Measurements from ENCODE around the gene PTPRJ. TPM values are rescaled to one million over a fixed set of nuclear protein-coding genes. Genes with fewer than 3 reads are reported as not detected.

Gene PTPRJ
- total and polyA plus RNA-seq, 2 donors (not counting 3 experiments of a cell fraction or from before 2014, with no cell fraction given), result 3.1 to 7.7 TPM

- Histone ChIP-seq H4K20me1 (replicated peaks; ENCODE audit: control insufficient read depth, extremely low read depth, insufficient read depth, low read length) (no peaks in the 10 kb centered on the region), H2AFZ (ENCODE audit: low read depth, low read length) (no peak overlapping the region), H3K9ac (replicated peaks; ENCODE audit: extremely low read depth, insufficient read depth, low read length) (no peak overlapping the region), H3K36me3 (ENCODE audit: control insufficient read depth in 2 of 2, extremely low read depth in 1 of 2, insufficient read depth in 2 of 2, low read length in 2 of 2) (peaks cover 0 to 4% of the 10 kb centered on the region in 2 experiments), H3K4me2 (ENCODE audit: insufficient read depth, low read length) (no peak overlapping the region), H3K27ac (ENCODE audit: insufficient read depth, low read depth, low read length) (no peak overlapping the region), H3K27me3 (ENCODE audit: control insufficient read depth in 2 of 2, insufficient read depth in 2 of 2, low read length in 2 of 2) (no peaks in the 10 kb centered on the region), H3K9me1 (replicated peaks; ENCODE audit: control insufficient read depth, extremely low read depth, insufficient read depth, low read length) (no peaks in the 10 kb centered on the region), H3K9me3 (replicated peaks; ENCODE audit: control insufficient read depth, insufficient read depth, low read length) (no peaks in the 10 kb centered on the region), H3K4me1 (ENCODE audit: control insufficient read depth, extremely low read depth, insufficient read depth, low read length) (no peaks in the 10 kb centered on the region), H3K4me3 (replicated peaks in 1 of 3; ENCODE audit: insufficient read depth in 1 of 3, low read depth in 1 of 3, low read length in 3 of 3) (no peak overlapping the region), H3K79me2 (ENCODE audit: control insufficient read depth, insufficient read depth, low read length) (no peaks in the 10 kb centered on the region)
- dilution Hi-C loops (cut with MboI; ENCODE audit: extremely low pct_ligation_motif_present, low sequenced_read_pairs) (no loop called here), intact Hi-C loops (cut with micrococcal nuclease) (no loop called here)
- FAIRE-seq, result no peak
- no TSS peak for BruUV-seq (replicated peaks)
- ChIA-PET POLR2A (no interaction called here), CTCF (interaction anchor here (1.5 kb wide), 1 partner anchor 30 kb away, joined by 4 read pairs; no protein-coding TSS in a partner anchor)
- TF ChIP-seq JUN (IDR thresholded peaks at IDR 0.05; ENCODE audit: borderline replicate concordance, insufficient read depth, insufficient read length, low read depth), result no peak
- no peak for TF ChIP-seq FOS (IDR thresholded peaks at IDR 0.05; ENCODE audit: borderline replicate concordance, insufficient read depth, low read length)
- no peak for TF ChIP-seq EZH2 (IDR thresholded peaks at IDR 0.05; ENCODE audit: borderline replicate concordance, low read depth, low read length, severe bottlenecking)
- TF ChIP-seq CTCF (IDR thresholded peaks at IDR 0.05; ENCODE audit: extremely low read depth in 1 of 2, insufficient read depth in 1 of 2, low read depth in 1 of 2, low read length in 2 of 2), result no peak
- no peak for TF ChIP-seq POLR2AphosphoS5 (IDR thresholded peaks at IDR 0.05; ENCODE audit: insufficient read depth, low read depth, low read length)
- no peak for TF ChIP-seq MAX (IDR thresholded peaks at IDR 0.05; ENCODE audit: insufficient read depth, insufficient read length)
- TF ChIP-seq GATA2 (IDR thresholded peaks at IDR 0.05; ENCODE audit: insufficient read depth, insufficient read length, low read depth, low read length), result no peak
- no peak for TF ChIP-seq MYC (IDR thresholded peaks at IDR 0.05; ENCODE audit: low read depth, low read length)
- no peak for DNase-seq (ENCODE audit: low read depth, low spot score)
Observed at GRCh38 chr11:48142889-48143288, 162.5 kb downstream of the PTPRJ start.

All from endothelial cell of umbilical vein (primary cell).